SH-SY5Y (cell line): Measurements from ENCODE around the gene TEX22.

Experiments used
- GATA2 ChIP-seq: IDR thresholded peaks from 2 replicates; pipeline ENCODE4 v1.6.1; 2011; ENCODE audit warnings: mild to moderate bottlenecking, low read depth, low read length
- GATA3 ChIP-seq: IDR thresholded peaks from 2 replicates; pipeline ENCODE4 v1.6.1; 2011; ENCODE audit warnings: low read depth, mild to moderate bottlenecking, low read length, moderate library complexity

DNA sequence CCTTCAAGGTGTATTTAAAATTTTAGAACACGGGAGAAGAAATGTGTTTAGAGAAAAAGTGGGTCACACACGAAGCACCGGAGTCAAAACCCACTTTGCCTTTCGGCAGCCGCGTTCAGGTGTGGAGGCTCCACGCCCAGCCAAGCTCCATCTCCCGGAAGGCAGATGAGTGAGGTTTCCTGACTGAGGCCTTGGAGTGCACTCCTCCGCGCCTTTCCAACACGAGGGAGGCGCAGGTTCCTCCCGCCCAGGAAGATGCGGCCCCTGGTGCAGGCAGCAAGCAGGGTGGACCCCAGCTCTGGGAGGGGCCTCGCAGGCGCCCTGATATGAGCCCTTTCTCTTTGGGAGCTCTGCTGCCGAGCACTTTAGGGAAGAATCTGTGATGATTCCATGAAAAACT lies 43.8 kb downstream of the TEX22 start:
- TF ChIP-seq GATA2 (no peak), GATA3 (no peak)
